Measurements from ENCODE around the gene CD72.
"Not testable (repeated sequence)": the region's sequence is repeated elsewhere in the genome, so short reads cannot be mapped to it uniquely, and the experiment has no call there.

GRCh38 chr9:35583521-35583920 is 34.7 kb downstream of the CD72 start:
- TF ChIP-seq CTCF (conservative IDR thresholded peaks at IDR 0.05 in 1 of 2, IDR thresholded peaks at IDR 0.05 in 1 of 2; ENCODE audit: low read depth in 1 of 2, low read length in 2 of 2); EZH2 (IDR thresholded peaks at IDR 0.05; ENCODE audit: low read length, missing control alignments): not testable (repeated sequence)
